Fibroblast of skin of right quadriceps (primary cell): ENCODE data around the gene YPEL2.

Experiments used
- DNase-seq: peaks from one replicate; pipeline ENCODE4 v3.0.0-alpha.2; 2013

The YPEL2 gene

DNA sequence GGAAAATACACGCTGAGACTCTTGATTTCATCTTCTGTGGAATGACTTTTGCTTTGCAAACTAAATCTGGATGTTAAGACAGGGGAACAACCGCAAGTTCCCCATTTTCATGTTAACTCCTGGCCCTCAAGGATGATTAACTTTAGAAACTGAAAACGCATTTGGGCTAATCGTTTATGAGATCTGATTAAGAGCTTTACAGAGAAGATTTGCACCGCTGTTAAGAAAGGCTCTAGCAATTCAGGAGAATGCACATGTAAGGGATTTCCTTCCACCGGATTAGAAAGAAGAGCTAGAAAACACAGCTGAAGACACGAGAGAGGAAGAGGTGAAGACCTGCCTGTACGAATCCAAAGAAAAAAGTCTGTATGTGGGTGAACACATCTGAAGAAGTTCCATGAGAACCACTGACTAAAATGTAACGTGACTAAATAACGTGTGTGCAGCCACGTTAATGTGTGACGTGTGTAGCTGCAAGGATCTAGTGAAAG lies 106.4 kb downstream of the YPEL2 start:
- DNase-seq = no peak

- DNase-seq = no peak
Measured at GRCh38 chr17:59439262-59439661, 107.8 kb downstream of the YPEL2 start.

- DNase-seq = no peak
Measured at GRCh38 chr17:59439741-59440211, 108.3 kb downstream of the YPEL2 start.

DNA sequence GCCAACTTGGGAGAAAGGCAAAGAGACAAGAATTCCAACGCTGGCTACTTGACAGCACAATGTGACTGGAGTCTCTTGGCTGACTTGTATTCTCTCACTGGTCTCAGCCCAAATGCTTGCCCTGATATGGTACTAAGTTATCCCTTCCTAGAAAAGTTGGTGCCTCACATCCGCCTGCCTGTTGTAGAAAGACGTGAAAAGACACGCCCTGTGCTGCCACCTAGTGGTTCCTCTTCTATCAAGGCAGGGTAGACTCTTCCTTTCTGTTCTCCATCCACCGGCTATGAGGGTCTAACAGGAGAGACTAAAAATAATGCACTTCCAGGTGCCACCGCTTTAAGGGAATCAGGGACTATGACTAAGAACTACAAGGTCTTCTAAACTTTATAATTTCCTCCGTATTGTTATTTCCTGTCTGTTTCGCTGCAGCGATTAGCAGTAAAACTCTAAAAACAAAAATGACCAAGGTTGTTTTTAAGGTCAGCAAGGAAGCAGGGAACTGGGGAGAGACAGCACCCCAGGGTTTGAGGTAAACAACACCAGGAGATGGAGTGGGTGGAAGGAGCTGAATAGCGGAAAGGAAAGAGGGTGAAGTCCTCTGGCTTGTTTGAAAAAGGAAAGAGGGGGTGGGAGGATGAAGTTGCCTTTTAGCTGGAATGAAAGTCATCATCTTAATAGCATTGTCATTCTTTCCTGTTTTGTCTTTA lies 109.5 kb downstream of the YPEL2 start:
- peak; percentile 83 for DNase-seq

DNA sequence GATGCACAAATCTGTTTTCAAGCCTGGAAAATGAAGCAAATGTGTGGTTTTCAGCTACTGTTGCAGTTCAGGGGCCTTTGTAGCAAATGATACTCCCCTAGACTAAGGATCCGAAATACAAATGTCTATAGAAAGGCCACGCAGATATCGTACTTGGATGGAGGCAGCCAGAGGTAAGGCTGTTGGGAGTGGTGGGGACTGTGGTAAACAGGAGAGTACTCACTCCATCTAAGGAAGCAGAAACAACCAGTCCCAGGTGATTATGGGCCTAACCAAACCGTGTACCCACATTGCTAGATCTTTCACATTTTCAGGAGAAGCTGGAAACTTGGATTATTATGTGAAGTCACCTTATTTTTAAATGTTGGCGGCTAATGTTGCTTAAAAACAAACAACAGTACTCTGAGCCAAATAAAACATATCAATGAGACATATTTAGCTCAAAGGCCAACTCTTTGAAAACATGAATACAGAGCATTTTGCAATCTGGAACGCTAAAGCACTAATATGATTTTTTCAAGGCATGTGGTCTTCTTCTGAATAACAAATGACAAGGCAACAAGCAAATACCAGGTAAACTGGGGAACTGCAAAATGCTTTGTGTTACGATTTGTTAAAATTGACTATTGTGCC lies 110.1 kb downstream of the YPEL2 start:
- DNase-seq = no peak

- DNase-seq = no peak
Measured at GRCh38 chr17:59443106-59443505, 111.7 kb downstream of the YPEL2 start.
